Naive B cell (primary cell): Measurements from ENCODE around the gene NXPH3. TPM values are rescaled to one million over a fixed set of nuclear protein-coding genes. Genes with fewer than 3 reads are reported as not detected.

Experiments
- ATAC-seq, 2 donors: fragments of 150-1000 bp; cut with Tn5 transposase; 2 replicates each; pipeline ENCODE4 v1.10.0; 2021; ENCODE audit warnings: low read depth in 2 of 2, mild to moderate bottlenecking in 2 of 2, moderate library complexity in 2 of 2
- DNase-seq: peaks from one replicate; pipeline ENCODE4 v3.0.0; 2022
- H3K27ac Mint-ChIP-seq, 6 donors: one replicate each; pipeline ENCODE4 v1.8.0; 2020 to 2022; ENCODE audit warnings: mild to moderate bottlenecking in 6 of 6, mixed read lengths in 6 of 6, moderate library complexity in 5 of 6, inconsistent platforms in 2 of 6
- H3K27me3 Mint-ChIP-seq, 3 donors: one replicate each; pipeline ENCODE4 v1.8.0; 2021 to 2022; ENCODE audit warnings: mixed read lengths in 3 of 3, mild to moderate bottlenecking in 1 of 3
- H3K36me3 Mint-ChIP-seq, 2 donors: one replicate each; pipeline ENCODE4 v1.8.0; 2020 to 2022; ENCODE audit warnings: mixed read lengths in 2 of 2, inconsistent platforms in 1 of 2, mild to moderate bottlenecking in 1 of 2
- H3K4me1 Mint-ChIP-seq, 3 donors: one replicate each; pipeline ENCODE4 v1.8.0; 2020 to 2022; ENCODE audit warnings: mixed read lengths in 3 of 3, inconsistent platforms in 1 of 3, mild to moderate bottlenecking in 1 of 3, moderate library complexity in 1 of 3
- H3K4me3 Mint-ChIP-seq, 8 donors: one replicate each; pipeline ENCODE4 v1.8.0; 2020 to 2022; ENCODE audit warnings: mild to moderate bottlenecking in 8 of 8, mixed read lengths in 8 of 8, moderate library complexity in 8 of 8, inconsistent platforms in 2 of 8
- H3K9me3 Mint-ChIP-seq, 7 donors: one replicate each; pipeline ENCODE4 v1.8.0; 2020 to 2022; ENCODE audit warnings: mixed read lengths in 7 of 7, mild to moderate bottlenecking in 5 of 7, inconsistent platforms in 2 of 7, moderate library complexity in 1 of 7
- polyA plus RNA-seq, 6 donors: library from polyadenylated mRNA; unstranded; fragments of 300-500 nt; fragmentation: Illumina TruSeq; gene quantifications; one replicate each; pipeline ENCODE4 v1.2.3, GENCODE V29; 2021; ENCODE audit warnings: low read depth in 6 of 6

Gene NXPH3
- polyA plus RNA-seq, 6 donors from 2014 or later: not detected

- no peak overlapping the region for H3K4me3 Mint-ChIP-seq
- H3K27ac Mint-ChIP-seq: peak overlapping the region in 1 of 6 donors; percentile 67
Observed at GRCh38 chr17:49582055-49582722, 6.5 kb downstream of the NXPH3 start.

GRCh38 chr17:49582789-49583188 is 7.1 kb downstream of the NXPH3 start:
- DNase-seq (no peak), ATAC-seq (no peak)
- Mint-ChIP-seq H3K4me3 (no peak overlapping the region), H3K27me3 (peaks cover 2 to 12% (median 4%) of the 10 kb centered on the region in 3 donors), H3K36me3 (no peaks in the 10 kb centered on the region), H3K4me1 (peaks cover 0 to 1% (median 0%) of the 10 kb centered on the region in 3 donors), H3K9me3 (no peaks in the 10 kb centered on the region), H3K27ac (no peak overlapping the region)

More at GRCh38 chr17:49582055-49582722, 6.5 kb downstream of the NXPH3 start:
- DNase-seq (no peak), ATAC-seq (no peak)
- no peaks in the 10 kb centered on the region for H3K36me3 Mint-ChIP-seq
- no peaks in the 10 kb centered on the region for H3K9me3 Mint-ChIP-seq
- peaks cover 7 to 18% (median 10%) of the 10 kb centered on the region in 3 donors for H3K27me3 Mint-ChIP-seq
- H3K4me1 Mint-ChIP-seq: peaks cover 0 to 2% (median 2%) of the 10 kb centered on the region in 3 donors

- no peaks in the 10 kb centered on the region for H3K36me3 Mint-ChIP-seq
- H3K4me3 Mint-ChIP-seq: no peak overlapping the region
- ATAC-seq: no peak
- H3K9me3 Mint-ChIP-seq: no peaks in the 10 kb centered on the region
- DNase-seq: no peak
- H3K4me1 Mint-ChIP-seq: no peaks in the 10 kb centered on the region
- peak overlapping the region in 1 of 6 donors; percentile 54 for H3K27ac Mint-ChIP-seq
- H3K27me3 Mint-ChIP-seq: peaks cover 0 to 8% (median 0%) of the 10 kb centered on the region in 3 donors
Observed at GRCh38 chr17:49583226-49583625, 7.6 kb downstream of the NXPH3 start.

GRCh38 chr17:49583889-49584288 is 8.2 kb downstream of the NXPH3 start:
- ATAC-seq (no peak), DNase-seq (no peak)
- H3K4me3 Mint-ChIP-seq: peak overlapping the region in 1 of 8 donors; percentile 18
- H3K36me3 Mint-ChIP-seq: no peaks in the 10 kb centered on the region
- no peak overlapping the region for H3K27ac Mint-ChIP-seq
- no peaks in the 10 kb centered on the region for H3K4me1 Mint-ChIP-seq
- H3K9me3 Mint-ChIP-seq: no peaks in the 10 kb centered on the region
- H3K27me3 Mint-ChIP-seq: peaks cover 0 to 1% (median 0%) of the 10 kb centered on the region in 3 donors

GRCh38 chr17:49585422-49586027 is 9.9 kb downstream of the NXPH3 start:
- H3K27ac Mint-ChIP-seq: no peak overlapping the region
- H3K27me3 Mint-ChIP-seq: no peaks in the 10 kb centered on the region
- no peaks in the 10 kb centered on the region for H3K36me3 Mint-ChIP-seq
- no peak for ATAC-seq
- no peaks in the 10 kb centered on the region for H3K4me1 Mint-ChIP-seq
- no peak overlapping the region for H3K4me3 Mint-ChIP-seq
- H3K9me3 Mint-ChIP-seq: no peaks in the 10 kb centered on the region
- no peak for DNase-seq

GRCh38 chr17:49587366-49588073 is 11.8 kb downstream of the NXPH3 start:
- no peak overlapping the region for H3K27ac Mint-ChIP-seq
- no peak for ATAC-seq

GRCh38 chr17:49588312-49588711 is 12.6 kb downstream of the NXPH3 start:
- peak overlapping the region in 3 of 6 donors; percentile 8 to 49 (median 44) for H3K27ac Mint-ChIP-seq
- H3K4me3 Mint-ChIP-seq: no peak overlapping the region
- no peaks in the 10 kb centered on the region for H3K9me3 Mint-ChIP-seq
- no peaks in the 10 kb centered on the region for H3K27me3 Mint-ChIP-seq
- peaks cover 6 to 18% of the 10 kb centered on the region in 2 donors for H3K36me3 Mint-ChIP-seq
- ATAC-seq: no peak
- peaks cover 0 to 6% (median 0%) of the 10 kb centered on the region in 3 donors for H3K4me1 Mint-ChIP-seq
- DNase-seq: no peak

More at GRCh38 chr17:49587366-49588073, 11.8 kb downstream of the NXPH3 start:
- DNase-seq: no peak
- Mint-ChIP-seq H3K36me3 (peaks cover 6 to 14% of the 10 kb centered on the region in 2 donors), H3K9me3 (no peaks in the 10 kb centered on the region), H3K4me3 (no peak overlapping the region), H3K4me1 (peaks cover 0 to 6% (median 0%) of the 10 kb centered on the region in 3 donors), H3K27me3 (no peaks in the 10 kb centered on the region)

- ATAC-seq (no peak), DNase-seq (no peak)
- Mint-ChIP-seq H3K4me3 (no peak overlapping the region), H3K9me3 (no peaks in the 10 kb centered on the region), H3K27me3 (no peaks in the 10 kb centered on the region), H3K27ac (peak overlapping the region in 1 of 6 donors; percentile 76), H3K4me1 (peaks cover 0 to 6% (median 0%) of the 10 kb centered on the region in 3 donors), H3K36me3 (peaks cover 6 to 18% of the 10 kb centered on the region in 2 donors)
Observed at GRCh38 chr17:49588726-49589576, 13.3 kb downstream of the NXPH3 start.

- H3K36me3 Mint-ChIP-seq: peaks cover 6 to 18% of the 10 kb centered on the region in 2 donors
- H3K27me3 Mint-ChIP-seq: no peaks in the 10 kb centered on the region
- peaks cover 0 to 6% (median 0%) of the 10 kb centered on the region in 3 donors for H3K4me1 Mint-ChIP-seq
- peak overlapping the region in 1 of 6 donors; percentile 76 for H3K27ac Mint-ChIP-seq
- no peak for DNase-seq
- no peaks in the 10 kb centered on the region for H3K9me3 Mint-ChIP-seq
- H3K4me3 Mint-ChIP-seq: no peak overlapping the region
- ATAC-seq: no peak
Observed at GRCh38 chr17:49589577-49589927, 13.9 kb downstream of the NXPH3 start.

GRCh38 chr17:49590874-49591273 is 15.2 kb downstream of the NXPH3 start:
- peaks cover 6 to 18% of the 10 kb centered on the region in 2 donors for H3K36me3 Mint-ChIP-seq
- H3K4me1 Mint-ChIP-seq: peaks cover 0 to 6% (median 0%) of the 10 kb centered on the region in 3 donors
- ATAC-seq (no peak), DNase-seq (no peak)
- H3K27ac Mint-ChIP-seq: no peak overlapping the region
- no peaks in the 10 kb centered on the region for H3K9me3 Mint-ChIP-seq
- H3K4me3 Mint-ChIP-seq: no peak overlapping the region
- H3K27me3 Mint-ChIP-seq: no peaks in the 10 kb centered on the region

GRCh38 chr17:49592263-49592662 is 16.6 kb downstream of the NXPH3 start:
- ATAC-seq (no peak), DNase-seq (no peak)
- peak overlapping the region in 1 of 6 donors; percentile 28 for H3K27ac Mint-ChIP-seq
- H3K4me1 Mint-ChIP-seq: peaks cover 0 to 6% (median 0%) of the 10 kb centered on the region in 3 donors
- H3K27me3 Mint-ChIP-seq: no peaks in the 10 kb centered on the region
- no peak overlapping the region for H3K4me3 Mint-ChIP-seq
- no peaks in the 10 kb centered on the region for H3K9me3 Mint-ChIP-seq
- peaks cover 16 to 27% of the 10 kb centered on the region in 2 donors for H3K36me3 Mint-ChIP-seq

- Mint-ChIP-seq H3K4me1 (peaks cover 0 to 6% (median 0%) of the 10 kb centered on the region in 3 donors), H3K27ac (peak overlapping the region in 1 of 6 donors; percentile 19)
Observed at GRCh38 chr17:49595328-49595727, 19.7 kb downstream of the NXPH3 start.

GRCh38 chr17:49595980-49596379 is 20.3 kb downstream of the NXPH3 start:
- peaks cover 29 to 47% of the 10 kb centered on the region in 2 donors for H3K36me3 Mint-ChIP-seq
- no peak overlapping the region for H3K27ac Mint-ChIP-seq
- H3K9me3 Mint-ChIP-seq: no peaks in the 10 kb centered on the region
- peaks cover 0 to 6% (median 0%) of the 10 kb centered on the region in 3 donors for H3K4me1 Mint-ChIP-seq
- DNase-seq (no peak), ATAC-seq (no peak)
- H3K27me3 Mint-ChIP-seq: no peaks in the 10 kb centered on the region
- no peak overlapping the region for H3K4me3 Mint-ChIP-seq

More at GRCh38 chr17:49595328-49595727, 19.7 kb downstream of the NXPH3 start:
- Mint-ChIP-seq H3K27me3 (no peaks in the 10 kb centered on the region), H3K9me3 (no peaks in the 10 kb centered on the region), H3K36me3 (peaks cover 24 to 45% of the 10 kb centered on the region in 2 donors), H3K4me3 (no peak overlapping the region)
- no peak for ATAC-seq
- no peak for DNase-seq
